Measurements from ENCODE around the gene CLDND1. TPM values are rescaled to one million over a fixed set of nuclear protein-coding genes. Genes with fewer than 3 reads are reported as not detected.

CLDND1 gene
- total RNA-seq, 2 donors from 2014 or later = 300 to 381 TPM

- peak; percentile 80 for ATAC-seq (replicated peaks)
- H3K36me3 Mint-ChIP-seq (ENCODE audit: low read depth) = peaks cover 40% of the 10 kb centered on the region
- peak overlapping the region; percentile 64 for H3K4me3 Mint-ChIP-seq
- peaks cover 22% of the 10 kb centered on the region for H3K4me1 Mint-ChIP-seq
- peak overlapping the region; percentile 91 for H3K27ac Mint-ChIP-seq
- no peaks in the 10 kb centered on the region for H3K27me3 Mint-ChIP-seq
- no peaks in the 10 kb centered on the region for H3K9me3 Mint-ChIP-seq
These were observed 13.8 kb upstream of the CLDND1 start for GRCh38 chr3:98536456-98537017.

GRCh38 chr3:98534734-98535133, 12.0 kb upstream of the CLDND1 start:
- no peaks in the 10 kb centered on the region for H3K27me3 Mint-ChIP-seq
- peaks cover 58% of the 10 kb centered on the region for H3K36me3 Mint-ChIP-seq (ENCODE audit: low read depth)
- ATAC-seq (replicated peaks) = no peak
- H3K9me3 Mint-ChIP-seq = no peaks in the 10 kb centered on the region
- H3K4me1 Mint-ChIP-seq = peaks cover 21% of the 10 kb centered on the region
- no peak overlapping the region for H3K27ac Mint-ChIP-seq
- H3K4me3 Mint-ChIP-seq = peak overlapping the region; percentile 63

GRCh38 chr3:98534168-98534567, 11.5 kb upstream of the CLDND1 start:
- Mint-ChIP-seq H3K4me3 (peak overlapping the region; percentile 63), H3K27me3 (no peaks in the 10 kb centered on the region), H3K4me1 (peaks cover 22% of the 10 kb centered on the region), H3K27ac (peak overlapping the region; percentile 19), H3K9me3 (no peaks in the 10 kb centered on the region), H3K36me3 (ENCODE audit: low read depth) (peaks cover 63% of the 10 kb centered on the region)
- ATAC-seq (replicated peaks) = no peak

GRCh38 chr3:98532709-98533571, 10.2 kb upstream of the CLDND1 start:
- H3K9me3 Mint-ChIP-seq = no peaks in the 10 kb centered on the region
- H3K27me3 Mint-ChIP-seq = no peaks in the 10 kb centered on the region
- peaks cover 23% of the 10 kb centered on the region for H3K4me1 Mint-ChIP-seq
- ATAC-seq (replicated peaks) = no peak
- peak overlapping the region; percentile 19 for H3K27ac Mint-ChIP-seq
- peak overlapping the region; percentile 63 for H3K4me3 Mint-ChIP-seq
- peaks cover 70% of the 10 kb centered on the region for H3K36me3 Mint-ChIP-seq (ENCODE audit: low read depth)

DNA sequence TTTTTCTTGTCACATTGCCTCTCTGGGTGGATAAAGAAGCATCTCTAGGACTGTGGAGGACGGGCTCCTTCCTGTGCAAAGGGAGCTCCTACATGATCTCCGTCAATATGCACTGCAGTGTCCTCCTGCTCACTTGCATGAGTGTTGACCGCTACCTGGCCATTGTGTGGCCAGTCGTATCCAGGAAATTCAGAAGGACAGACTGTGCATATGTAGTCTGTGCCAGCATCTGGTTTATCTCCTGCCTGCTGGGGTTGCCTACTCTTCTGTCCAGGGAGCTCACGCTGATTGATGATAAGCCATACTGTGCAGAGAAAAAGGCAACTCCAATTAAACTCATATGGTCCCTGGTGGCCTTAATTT, 9.6 kb upstream of the CLDND1 start:
- no peaks in the 10 kb centered on the region for H3K27me3 Mint-ChIP-seq
- ATAC-seq (replicated peaks) = no peak
- H3K36me3 Mint-ChIP-seq (ENCODE audit: low read depth) = peaks cover 77% of the 10 kb centered on the region

GRCh38 chr3:98531622-98532274, 9.0 kb upstream of the CLDND1 start, which contains the start of gene GPR15:
Gene GPR15, plus strand, starts transcription at chr3:98531978. Its CDS starts 56 bp downstream, at chr3:98532034.
- no peaks in the 10 kb centered on the region for H3K9me3 Mint-ChIP-seq
- H3K36me3 Mint-ChIP-seq (ENCODE audit: low read depth) = peaks cover 79% of the 10 kb centered on the region
- H3K27ac Mint-ChIP-seq = peak within 1 kb of the TSS; percentile 19
- H3K4me1 Mint-ChIP-seq = peaks cover 17% of the 10 kb centered on the region
- no peaks in the 10 kb centered on the region for H3K27me3 Mint-ChIP-seq
- peak; percentile 27 for ATAC-seq (replicated peaks)
- H3K4me3 Mint-ChIP-seq = peak within 1 kb of the TSS; percentile 63

More for the DNA sequence above, 9.6 kb upstream of the CLDND1 start:
- no peaks in the 10 kb centered on the region for H3K9me3 Mint-ChIP-seq
- H3K4me3 Mint-ChIP-seq = peak overlapping the region; percentile 63
- peak overlapping the region; percentile 19 for H3K27ac Mint-ChIP-seq
- peaks cover 22% of the 10 kb centered on the region for H3K4me1 Mint-ChIP-seq

- H3K27ac Mint-ChIP-seq = peak overlapping the region; percentile 19
- peak overlapping the region; percentile 63 for H3K4me3 Mint-ChIP-seq
- ATAC-seq (replicated peaks) = no peak
- H3K9me3 Mint-ChIP-seq = no peaks in the 10 kb centered on the region
- H3K27me3 Mint-ChIP-seq = no peaks in the 10 kb centered on the region
- H3K4me1 Mint-ChIP-seq = peaks cover 13% of the 10 kb centered on the region
- peaks cover 79% of the 10 kb centered on the region for H3K36me3 Mint-ChIP-seq (ENCODE audit: low read depth)
These were observed 8.0 kb upstream of the CLDND1 start for GRCh38 chr3:98530676-98531075.

GRCh38 chr3:98529856-98530459, 7.3 kb upstream of the CLDND1 start:
- peaks cover 86% of the 10 kb centered on the region for H3K36me3 Mint-ChIP-seq (ENCODE audit: low read depth)
- H3K4me3 Mint-ChIP-seq = peak overlapping the region; percentile 63
- no peaks in the 10 kb centered on the region for H3K9me3 Mint-ChIP-seq
- H3K27me3 Mint-ChIP-seq = no peaks in the 10 kb centered on the region
- no peak for ATAC-seq (replicated peaks)
- H3K4me1 Mint-ChIP-seq = peaks cover 16% of the 10 kb centered on the region
- peak overlapping the region; percentile 67 for H3K27ac Mint-ChIP-seq

DNA sequence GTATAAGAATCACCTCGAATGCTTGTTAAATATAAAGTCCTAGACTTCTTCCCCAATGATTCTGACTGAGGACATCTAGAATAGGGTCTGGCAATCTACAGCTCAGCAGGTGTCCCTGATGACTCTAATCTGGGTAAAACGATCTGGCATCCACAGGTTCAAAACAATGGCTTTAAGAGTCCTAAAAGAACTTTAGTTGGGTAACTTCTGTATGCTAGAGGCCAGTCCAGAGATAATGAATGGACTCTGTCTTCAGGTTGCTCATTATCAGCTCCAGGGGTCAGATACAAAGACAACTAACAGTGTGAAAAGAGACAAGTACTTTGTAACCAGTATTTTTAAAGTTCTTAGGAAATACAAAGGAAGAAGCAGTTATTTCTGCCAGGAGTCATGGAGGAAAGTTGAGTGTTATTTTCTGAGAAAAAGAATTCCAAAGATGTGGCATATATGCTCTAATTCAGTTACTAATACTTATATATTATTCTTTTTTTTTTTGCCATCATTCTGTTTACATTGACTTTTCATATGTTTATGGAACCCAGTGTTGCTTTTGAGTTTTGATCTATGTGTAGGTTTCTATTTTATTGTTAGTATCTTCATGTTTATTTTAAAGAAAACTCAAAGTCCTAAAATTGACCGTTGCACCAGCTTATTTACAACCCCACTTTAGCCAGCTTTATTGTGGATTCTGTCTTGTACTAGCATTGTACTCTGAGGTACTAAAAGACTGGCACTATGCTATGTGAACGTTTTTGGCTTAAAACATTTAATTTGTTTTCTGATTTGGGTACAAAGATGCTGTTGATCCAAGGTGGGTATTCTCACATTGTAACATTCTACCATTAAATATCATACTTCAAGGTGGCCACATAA, 6.0 kb upstream of the CLDND1 start:
- H3K9me3 Mint-ChIP-seq = no peaks in the 10 kb centered on the region
- peak overlapping the region; percentile 16 for H3K27ac Mint-ChIP-seq
- H3K27me3 Mint-ChIP-seq = no peaks in the 10 kb centered on the region
- H3K4me3 Mint-ChIP-seq = peak overlapping the region; percentile 59
- H3K36me3 Mint-ChIP-seq (ENCODE audit: low read depth) = peaks cover 96% of the 10 kb centered on the region
- peaks cover 21% of the 10 kb centered on the region for H3K4me1 Mint-ChIP-seq
- no peak for ATAC-seq (replicated peaks)

GRCh38 chr3:98525494-98525893, 2.8 kb upstream of the CLDND1 start:
- H3K27me3 Mint-ChIP-seq = no peaks in the 10 kb centered on the region
- H3K4me1 Mint-ChIP-seq = peaks cover 31% of the 10 kb centered on the region
- peaks cover 91% of the 10 kb centered on the region for H3K36me3 Mint-ChIP-seq (ENCODE audit: low read depth)
- H3K4me3 Mint-ChIP-seq = peak overlapping the region; percentile 86
- H3K9me3 Mint-ChIP-seq = no peaks in the 10 kb centered on the region
- no peak for ATAC-seq (replicated peaks)
- peak overlapping the region; percentile 61 for H3K27ac Mint-ChIP-seq

DNA sequence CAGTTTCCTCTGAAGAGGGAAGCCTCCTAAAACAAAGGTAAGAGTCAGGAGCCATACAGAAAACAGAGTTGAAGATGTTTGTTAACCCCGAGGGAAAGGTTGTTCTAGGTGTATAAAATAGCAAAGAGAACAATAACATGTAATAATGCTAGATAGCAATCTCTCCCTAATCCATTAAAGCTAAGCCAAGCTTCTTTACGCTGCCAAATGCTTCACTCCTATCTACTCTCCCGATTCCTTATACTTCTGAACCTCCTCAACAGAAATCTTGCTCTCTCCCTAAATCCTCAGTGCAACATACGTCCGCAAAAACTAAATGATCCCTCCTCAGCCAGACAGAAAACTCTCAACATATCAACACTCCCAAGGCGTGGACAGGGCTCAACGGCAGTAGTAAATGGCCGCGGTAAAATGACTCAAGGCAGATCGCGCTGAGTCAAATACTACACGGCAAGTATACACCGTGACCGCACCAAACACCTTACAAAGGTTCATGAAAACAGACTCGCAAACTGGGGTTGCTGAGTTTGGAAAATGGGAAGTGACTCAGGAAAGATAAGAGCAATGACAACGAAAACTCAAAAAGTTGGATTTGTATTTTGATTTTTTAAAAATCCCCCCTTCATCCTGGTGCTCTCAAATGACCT, 682 bp downstream of the CLDND1 start:
- ATAC-seq (replicated peaks) = peak; percentile 77
- peaks cover 46% of the 10 kb centered on the region for H3K4me1 Mint-ChIP-seq
- H3K27me3 Mint-ChIP-seq = no peaks in the 10 kb centered on the region
- peak overlapping the region; percentile 89 for H3K27ac Mint-ChIP-seq
- peak overlapping the region; percentile 86 for H3K4me3 Mint-ChIP-seq
- peaks cover 91% of the 10 kb centered on the region for H3K36me3 Mint-ChIP-seq (ENCODE audit: low read depth)
- no peaks in the 10 kb centered on the region for H3K9me3 Mint-ChIP-seq

DNA sequence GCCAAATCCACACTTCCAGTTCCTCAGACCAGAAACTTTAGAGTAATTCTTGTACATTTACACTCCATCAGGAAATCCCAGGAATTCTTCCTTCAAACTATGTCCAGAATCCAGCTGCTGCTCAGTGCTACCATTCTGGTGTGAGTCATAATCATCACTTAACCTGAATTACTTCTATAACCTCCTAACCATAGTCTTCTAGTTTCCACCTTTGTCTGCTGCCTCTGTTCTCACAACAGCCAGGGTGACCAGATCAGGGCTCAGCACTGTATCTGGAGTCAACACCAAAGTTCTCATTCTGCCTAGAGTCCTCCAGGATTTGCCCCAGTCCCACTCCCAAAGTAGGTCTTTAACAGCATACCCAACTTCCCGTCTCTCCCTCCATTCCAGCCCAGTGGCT, 3.4 kb downstream of the CLDND1 start:
- no peaks in the 10 kb centered on the region for H3K9me3 Mint-ChIP-seq
- H3K27me3 Mint-ChIP-seq = no peaks in the 10 kb centered on the region
- peak; percentile 15 for ATAC-seq (replicated peaks)
- H3K36me3 Mint-ChIP-seq (ENCODE audit: low read depth) = peaks cover 94% of the 10 kb centered on the region
- H3K27ac Mint-ChIP-seq = peak overlapping the region; percentile 89
- peak overlapping the region; percentile 86 for H3K4me3 Mint-ChIP-seq
- H3K4me1 Mint-ChIP-seq = peaks cover 47% of the 10 kb centered on the region

DNA sequence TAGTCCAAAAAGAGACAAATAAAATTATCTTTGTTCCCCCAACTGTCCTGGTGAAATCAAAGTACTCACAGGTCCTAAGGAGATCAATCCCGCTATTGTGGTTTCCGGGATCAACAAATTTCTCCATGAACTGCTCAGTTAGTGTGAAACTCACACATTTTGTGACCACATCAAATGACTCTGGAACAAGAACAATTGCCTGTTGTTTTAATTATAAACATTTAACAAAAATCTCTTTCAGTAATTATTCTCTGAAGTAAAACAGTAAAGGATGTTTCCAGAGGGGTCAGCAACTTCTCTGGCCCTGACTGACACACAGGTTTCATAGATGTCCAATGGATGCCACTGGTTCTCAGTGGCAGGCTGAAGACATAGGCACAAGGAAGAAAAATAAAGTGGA, 3.9 kb downstream of the CLDND1 start:
- H3K4me1 Mint-ChIP-seq = peaks cover 46% of the 10 kb centered on the region
- peaks cover 95% of the 10 kb centered on the region for H3K36me3 Mint-ChIP-seq (ENCODE audit: low read depth)
- H3K4me3 Mint-ChIP-seq = peak overlapping the region; percentile 86
- H3K9me3 Mint-ChIP-seq = no peaks in the 10 kb centered on the region
- peak overlapping the region; percentile 89 for H3K27ac Mint-ChIP-seq
- no peaks in the 10 kb centered on the region for H3K27me3 Mint-ChIP-seq
- ATAC-seq (replicated peaks) = no peak

Data from activated T-helper 17 cell treated with anti-CD3 and anti-CD28 coated beads, Interleukin-2, amount 50 U/mL, for 72 hours (primary cell).